Measurements from ENCODE around the gene PALM3.
"Not testable (repeated sequence)": the region's sequence is repeated elsewhere in the genome, so short reads cannot be mapped to it uniquely, and the experiment has no call there.

PALM3 gene

DNA sequence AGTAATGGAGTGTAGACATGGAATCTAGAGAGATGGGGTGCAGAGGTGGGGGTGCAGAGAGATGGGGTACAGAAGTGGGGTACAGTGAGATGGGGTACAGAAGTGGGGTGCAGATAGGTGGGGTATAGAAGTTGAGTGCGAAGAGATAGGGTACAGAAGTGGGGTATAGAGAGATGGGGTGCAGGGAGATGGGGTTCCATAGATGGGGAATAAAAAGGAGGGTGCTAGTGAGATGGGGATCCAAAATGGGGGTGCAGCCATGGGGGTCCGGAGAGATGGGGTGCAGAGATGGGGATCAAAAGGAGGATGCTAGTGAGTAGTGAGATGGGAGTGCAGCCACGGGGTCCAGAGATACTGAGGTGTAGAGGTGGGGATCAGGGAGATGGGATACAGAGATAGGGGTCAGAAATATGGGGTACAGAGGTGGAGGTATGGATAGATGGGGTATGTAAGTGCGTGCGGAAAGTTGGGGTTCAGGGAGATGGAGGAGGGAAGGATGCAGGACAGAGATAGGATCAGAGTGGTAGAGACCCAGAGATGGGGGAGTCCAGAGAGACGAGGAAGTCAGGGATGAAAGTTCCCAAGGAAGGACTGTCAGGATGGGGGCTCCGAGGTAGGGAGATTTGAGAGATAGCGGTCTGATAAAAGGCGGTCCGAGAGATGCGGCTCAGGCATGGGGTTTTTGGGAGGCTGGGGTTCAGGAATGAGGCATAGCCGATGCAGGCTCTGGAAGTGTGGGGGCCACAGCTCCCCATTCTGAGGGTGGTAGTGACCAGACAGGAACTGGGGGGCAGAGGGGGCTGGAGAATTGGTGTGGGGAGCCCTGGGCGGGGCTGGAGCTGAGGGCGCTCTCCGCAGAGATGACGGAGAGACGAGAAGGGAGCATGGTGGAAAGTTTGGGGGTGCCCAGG lies 3.4 kb downstream of the PALM3 start:
- no peak for DNase-seq (ENCODE audit: low read depth in 2 of 2)

DNA sequence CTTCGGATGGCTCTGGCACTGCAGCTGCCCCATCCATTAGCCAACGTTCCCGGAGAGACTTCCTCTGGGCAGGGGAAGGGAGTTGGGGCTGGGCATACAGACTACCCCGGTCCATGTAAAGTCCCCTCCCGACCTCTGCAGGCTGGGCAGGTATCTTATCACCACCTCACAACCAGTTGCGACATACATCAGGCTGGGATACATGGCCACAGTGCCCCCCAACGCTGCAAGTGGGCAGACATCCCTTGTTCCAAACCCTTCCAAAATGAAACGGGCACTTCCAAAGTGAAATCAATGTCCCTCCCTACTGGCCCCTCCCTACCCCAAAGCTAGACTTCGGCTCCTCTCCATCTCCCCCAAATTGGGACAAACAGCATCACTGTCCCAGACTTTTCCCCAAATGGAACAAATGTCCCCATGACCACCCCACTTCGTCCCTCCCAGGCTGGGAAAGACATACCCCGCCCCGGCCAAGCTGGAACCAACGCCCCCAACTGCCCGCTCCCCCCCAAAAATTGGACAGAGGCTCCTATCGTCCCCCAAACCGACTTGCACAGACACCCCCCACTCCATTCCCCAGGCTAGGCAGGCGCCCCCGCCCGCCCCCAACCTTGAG lies 5.0 kb downstream of the PALM3 start:
- no peak for DNase-seq (ENCODE audit: low read depth in 2 of 2)

DNA sequence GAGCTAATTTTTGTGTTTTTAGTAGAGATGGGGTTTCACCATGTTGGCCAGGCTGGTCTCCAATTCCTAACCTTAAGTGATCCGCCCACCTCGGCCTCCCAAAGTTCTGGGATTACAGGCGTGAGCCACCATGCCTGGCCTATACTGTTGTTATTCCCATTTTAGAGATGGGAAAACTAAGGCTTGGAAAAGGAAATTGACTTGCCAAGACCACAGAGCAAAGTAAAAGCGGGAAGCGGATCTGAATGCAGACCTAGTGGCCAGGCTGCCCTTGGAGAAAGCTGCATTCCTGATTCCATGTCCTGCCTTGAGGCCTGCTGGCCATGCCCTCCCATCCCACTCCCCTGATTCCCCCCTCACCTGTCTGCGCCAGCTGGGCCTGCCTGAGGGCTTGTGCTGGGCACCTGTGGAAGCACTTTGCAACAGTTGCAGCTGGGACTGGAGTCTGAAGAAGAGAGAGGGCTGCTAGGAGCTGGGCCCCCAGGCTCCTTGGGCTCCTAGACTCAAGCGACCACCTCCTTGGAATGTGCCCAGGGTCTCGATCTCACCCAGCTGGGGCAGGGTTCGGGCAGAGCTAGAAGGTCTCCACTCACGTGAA lies 5.7 kb downstream of the PALM3 start:
- no peak for DNase-seq (ENCODE audit: low read depth in 2 of 2)

DNA sequence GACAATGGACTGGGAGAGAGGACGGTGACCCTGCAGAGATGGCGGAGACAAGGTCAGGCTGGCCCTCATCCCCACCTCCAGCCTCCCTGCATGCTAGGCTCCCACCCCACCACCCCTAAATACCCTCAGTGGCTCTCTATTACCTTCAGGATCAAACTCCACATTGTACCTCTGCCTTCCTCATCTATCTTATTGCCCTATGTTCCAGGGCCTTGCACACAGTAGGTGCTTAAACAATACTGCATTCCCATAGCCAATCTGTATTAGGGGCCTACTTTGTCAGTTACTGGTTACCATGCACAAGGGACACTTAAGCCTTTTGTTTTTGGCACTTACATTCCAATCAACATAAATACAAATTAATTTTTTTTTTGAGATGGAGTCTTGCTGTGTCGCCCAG lies 6.5 kb downstream of the PALM3 start:
- no peak for DNase-seq (ENCODE audit: low read depth in 2 of 2)

DNA sequence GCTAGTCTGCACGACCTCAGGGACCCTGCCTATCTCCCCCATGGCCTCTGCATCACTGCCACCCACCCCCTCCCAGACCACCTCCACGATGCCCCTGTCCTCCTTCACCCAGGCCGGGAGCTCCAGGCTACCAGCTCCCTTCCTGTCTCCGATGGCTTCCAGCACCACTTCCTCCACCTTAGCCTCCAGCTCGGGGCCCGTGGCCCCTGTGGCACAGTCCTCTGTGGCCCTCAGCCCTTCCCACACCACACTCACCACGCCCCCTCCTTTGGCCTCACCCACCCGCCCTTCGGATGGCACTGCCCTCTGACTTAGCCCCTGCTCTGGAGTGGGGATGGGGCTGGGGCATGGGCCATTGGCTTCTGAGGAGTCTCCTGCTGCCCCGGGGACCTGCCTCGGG lies 7.2 kb downstream of the PALM3 start:
- DNase-seq (ENCODE audit: low read depth in 2 of 2), result no peak

DNA sequence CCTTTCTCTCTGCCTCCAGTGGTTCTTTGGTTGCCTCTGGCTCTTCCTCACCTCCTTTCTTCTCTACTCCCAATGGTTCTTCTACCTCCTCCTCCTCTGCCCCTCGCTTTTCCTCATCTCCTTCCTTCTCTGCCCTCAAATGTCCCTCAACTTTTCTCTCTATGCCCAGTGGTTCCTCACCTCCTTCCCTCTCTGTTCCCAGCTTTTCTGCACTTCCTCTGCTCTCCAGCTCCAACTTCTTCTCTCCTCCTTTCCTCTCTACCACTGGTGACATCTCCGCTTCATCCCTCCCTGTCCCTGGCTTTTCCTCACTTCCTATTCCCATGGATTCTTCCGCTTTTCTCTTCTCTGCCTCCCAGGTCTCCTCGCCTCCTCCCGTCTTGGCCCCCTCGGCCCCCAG lies 7.8 kb downstream of the PALM3 start:
- DNase-seq (ENCODE audit: low read depth in 2 of 2), result no peak

DNA sequence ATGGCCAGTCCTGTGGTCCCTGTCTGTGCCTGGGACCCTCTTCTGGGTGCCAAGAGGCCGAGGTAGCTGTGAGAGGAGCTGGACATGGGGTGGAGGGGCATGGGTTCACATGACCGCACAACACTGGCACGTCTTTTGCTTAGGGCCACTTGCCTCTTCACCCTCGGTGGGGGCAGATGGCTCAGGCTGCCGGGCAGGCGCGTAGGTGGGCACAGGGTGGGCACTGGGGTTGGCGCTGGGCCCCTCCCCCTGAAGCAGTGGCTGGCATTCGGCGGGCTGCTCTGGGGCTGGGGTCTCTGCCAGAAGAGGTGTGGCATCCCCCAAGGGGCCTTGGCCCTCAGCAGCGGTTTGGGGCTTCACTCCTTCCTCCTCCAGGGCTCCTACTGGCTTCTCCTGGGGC lies 8.4 kb downstream of the PALM3 start:
- DNase-seq (ENCODE audit: low read depth in 2 of 2), result no peak

DNA sequence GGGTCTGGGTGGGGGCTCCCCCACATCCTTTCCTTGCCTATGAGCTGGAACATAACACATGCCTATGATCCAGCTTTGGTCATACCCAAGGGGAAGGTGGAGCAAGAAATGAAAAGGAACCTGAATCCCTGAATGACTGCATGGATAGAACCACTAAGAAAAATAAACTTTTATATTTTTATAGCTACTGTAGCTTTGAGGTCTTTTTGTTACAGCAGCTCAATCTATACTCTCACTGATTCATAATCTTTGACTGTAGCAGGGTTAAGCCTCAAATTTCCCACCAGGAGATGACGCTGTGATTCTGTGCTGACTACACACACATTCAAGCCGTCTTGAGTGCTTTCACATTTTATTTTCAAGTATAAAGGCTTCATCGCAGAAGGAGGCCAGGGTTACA lies 8.8 kb downstream of the PALM3 start:
- no peak for DNase-seq (ENCODE audit: low read depth in 2 of 2)

DNA sequence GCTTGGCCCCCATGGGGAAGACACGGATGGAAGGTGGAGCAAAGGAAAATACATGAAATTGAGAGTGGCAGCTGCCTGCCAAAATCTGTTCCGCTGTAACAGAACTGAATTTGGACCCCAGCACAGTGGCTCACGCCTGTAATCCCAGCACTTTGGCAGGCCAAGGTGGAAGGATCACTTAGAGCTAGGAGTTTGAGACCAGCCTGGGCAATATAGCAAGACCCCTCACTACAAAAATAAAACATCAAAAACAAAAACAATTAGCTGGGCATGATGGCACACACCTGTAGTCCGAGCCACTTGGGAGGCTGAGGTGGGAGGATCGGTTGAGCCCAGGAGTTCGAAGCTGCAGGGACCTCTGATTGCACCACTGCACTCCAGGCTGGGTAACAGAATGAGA lies 9.4 kb downstream of the PALM3 start:
- no peak for DNase-seq (ENCODE audit: low read depth in 2 of 2)

DNA sequence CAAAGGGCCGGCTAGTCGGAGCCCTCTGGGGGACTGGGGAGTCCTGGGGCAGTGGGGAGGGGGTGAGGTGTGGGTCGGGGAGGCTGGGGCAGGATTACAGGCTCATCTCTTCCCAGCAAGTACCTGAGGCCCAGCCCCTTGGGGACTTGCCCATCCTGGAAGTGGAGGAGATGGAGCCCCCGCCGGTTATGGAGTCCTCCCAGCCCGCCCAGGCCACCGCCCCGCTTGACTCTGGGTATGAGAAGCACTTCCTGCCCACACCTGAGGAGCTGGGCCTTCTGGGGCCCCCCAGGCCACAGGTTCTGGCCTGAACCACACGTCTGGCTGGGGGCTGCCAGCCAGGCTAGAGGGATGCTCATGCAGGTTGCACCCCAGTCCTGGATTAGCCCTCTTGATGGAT lies 9.9 kb downstream of the PALM3 start:
- no peak for DNase-seq (ENCODE audit: low read depth in 2 of 2)

DNA sequence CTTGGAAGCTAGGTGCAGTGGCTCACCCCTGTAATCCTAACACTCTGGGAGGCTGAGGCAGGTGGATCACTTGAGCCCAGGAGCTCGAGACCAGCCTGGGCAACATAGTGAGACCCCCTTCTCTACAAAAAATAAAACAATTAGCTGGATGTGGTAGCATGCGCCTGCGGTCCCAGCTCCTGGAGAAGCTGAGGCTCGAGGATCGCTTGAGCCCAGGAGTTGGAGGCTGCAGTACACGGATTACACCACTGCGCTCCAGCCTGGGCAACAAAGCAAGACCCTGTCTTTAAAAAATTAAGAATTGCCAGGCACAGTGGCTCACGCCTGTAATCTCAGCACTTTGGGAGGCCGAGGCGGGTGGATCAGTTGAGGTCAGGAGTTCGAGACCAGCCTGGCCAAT lies 10.9 kb downstream of the PALM3 start:
- not testable (repeated sequence) for DNase-seq (ENCODE audit: low read depth in 2 of 2)

DNA sequence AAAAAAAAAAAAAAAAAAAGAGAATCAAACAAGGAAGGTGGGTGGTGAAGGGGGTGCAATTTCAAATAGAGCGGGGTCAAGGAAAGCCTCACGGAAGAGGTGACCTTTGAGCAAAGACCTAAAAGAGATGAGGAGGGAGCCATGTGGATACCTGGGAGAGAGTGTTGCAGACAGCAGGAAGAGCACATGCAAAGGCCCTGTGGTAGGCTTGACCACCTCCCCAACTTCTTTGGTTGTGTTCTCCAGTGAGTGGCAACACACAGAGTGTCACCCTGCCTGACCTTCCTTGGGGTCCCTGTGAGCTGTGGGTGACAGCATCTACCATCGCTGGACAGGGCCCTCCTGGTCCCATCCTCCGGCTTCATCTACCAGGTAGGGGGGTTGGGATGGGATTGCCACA lies 11.4 kb downstream of the PALM3 start:
- DNase-seq (ENCODE audit: low read depth in 2 of 2), result no peak

DNA sequence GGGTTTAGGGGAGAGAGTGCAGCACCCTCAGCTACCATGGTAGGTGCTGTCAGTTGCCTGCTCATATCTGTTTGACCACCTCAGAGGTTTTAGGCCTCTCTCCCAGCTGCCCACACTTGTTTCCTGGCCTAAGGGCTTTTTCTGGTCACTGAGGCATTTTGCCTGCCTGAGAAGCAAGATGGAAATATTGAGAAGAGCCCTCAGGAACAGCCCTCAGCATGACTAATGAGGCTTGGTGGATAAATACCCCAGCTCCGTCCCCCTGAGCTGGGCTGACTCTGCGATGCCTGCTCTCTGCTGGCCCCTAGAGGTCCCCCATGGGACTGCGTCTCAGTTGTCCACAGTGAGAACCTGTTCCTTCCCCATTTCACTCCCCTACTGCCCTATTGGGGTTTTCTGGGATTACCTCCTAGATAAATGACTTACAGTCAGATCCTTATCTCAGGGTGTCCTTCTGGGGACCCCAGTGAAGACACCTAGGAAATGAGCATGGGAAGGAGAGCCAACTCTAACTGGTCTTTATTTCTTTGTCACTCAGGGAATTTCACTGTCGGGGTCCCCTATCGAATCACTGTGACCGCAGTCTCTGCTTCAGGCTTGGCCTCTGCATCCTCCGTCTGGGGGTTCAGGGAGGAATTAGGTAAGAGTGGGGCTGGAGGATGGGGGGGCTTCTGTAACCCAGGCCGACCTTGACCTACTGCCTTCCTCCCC lies 13.3 kb downstream of the PALM3 start:
- peak; percentile 75 to 76 for DNase-seq (ENCODE audit: low read depth in 2 of 2)

DNA sequence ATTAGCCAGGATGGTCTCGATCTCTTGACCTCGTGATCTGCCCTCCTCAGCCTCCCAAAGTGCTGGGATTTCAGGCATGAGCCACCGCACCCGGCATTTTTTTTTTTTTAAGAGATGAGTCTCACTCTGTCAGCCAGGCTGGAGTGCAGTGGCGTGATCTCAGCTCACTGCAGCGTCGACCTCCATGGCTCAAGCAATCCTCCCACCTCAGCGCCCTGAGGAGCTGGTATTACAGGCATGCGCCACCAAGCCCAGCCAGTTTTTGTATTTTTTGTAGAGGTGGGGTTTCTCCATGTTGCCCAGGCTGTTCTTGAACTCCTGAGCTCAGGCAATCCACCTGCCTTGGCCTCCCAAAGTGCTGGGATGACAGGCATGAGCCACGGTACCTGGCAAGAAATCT lies 14.0 kb downstream of the PALM3 start:
- DNase-seq (ENCODE audit: low read depth in 2 of 2), result not testable (repeated sequence)

DNA sequence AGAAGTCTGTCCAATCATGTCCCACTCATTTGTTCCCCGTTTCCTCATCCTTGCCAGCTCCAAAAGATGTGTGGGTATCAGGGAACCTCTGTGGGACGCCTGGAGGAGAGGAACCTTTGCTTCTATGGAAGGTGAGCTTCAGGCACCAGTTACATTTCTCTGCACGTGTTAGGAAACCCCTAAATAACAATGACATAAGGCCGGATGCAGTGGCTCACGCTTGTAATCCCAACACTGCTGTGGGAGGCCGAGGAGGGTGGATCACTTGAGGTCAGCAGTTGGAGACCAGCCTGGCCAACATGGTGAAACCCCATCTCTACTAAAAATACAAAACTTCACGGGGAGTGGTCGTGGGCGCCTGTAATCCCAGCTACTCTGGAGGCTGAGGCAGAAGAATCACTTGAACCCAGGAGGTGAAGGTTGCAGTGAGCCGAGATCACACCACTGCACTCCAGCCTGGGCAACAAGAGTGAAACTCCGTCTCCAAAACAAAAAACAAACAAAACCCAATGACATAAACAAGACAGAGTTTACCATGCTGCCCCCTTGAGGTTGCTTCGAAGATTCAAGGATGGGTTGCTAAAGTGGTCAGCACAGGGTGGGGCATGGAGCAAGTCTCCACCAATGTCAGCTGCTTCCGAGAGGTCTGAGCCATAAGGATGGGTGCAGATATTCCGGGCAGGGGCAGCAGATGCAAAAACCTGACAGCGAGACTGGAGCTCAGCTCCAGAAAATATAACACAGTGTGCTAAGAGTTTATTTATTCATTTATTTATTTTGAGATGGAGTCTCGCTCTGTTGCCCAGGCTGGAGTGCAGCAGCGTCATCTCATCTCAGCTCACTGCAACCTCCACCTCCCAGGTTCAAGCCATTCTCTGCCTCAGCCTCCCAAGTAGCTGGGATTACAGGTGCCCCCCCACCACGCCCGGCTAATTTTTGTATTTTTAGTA lies 18.9 kb downstream of the PALM3 start:
- DNase-seq (ENCODE audit: low read depth in 2 of 2), result not testable (repeated sequence)

DNA sequence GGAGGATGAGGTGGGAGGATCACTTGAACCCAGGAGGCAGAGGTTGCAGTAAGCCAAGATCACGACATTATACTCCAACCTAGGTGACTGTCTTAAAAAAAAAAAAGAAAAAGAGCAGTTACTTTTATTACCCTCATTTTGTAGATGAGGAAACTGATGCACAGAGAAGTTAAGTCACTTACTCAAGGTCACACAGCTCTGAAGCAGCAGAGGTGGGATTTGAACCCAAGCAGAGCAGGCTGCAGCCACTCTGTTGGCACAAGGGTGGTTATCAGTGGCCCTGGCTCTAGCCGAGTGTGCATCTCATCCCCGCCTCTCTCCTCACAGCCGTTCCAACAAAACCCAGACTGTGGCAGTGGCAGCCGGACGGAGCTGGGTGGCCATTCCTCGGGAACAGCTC lies 22.7 kb downstream of the PALM3 start:
- DNase-seq (ENCODE audit: low read depth in 2 of 2), result no peak

DNA sequence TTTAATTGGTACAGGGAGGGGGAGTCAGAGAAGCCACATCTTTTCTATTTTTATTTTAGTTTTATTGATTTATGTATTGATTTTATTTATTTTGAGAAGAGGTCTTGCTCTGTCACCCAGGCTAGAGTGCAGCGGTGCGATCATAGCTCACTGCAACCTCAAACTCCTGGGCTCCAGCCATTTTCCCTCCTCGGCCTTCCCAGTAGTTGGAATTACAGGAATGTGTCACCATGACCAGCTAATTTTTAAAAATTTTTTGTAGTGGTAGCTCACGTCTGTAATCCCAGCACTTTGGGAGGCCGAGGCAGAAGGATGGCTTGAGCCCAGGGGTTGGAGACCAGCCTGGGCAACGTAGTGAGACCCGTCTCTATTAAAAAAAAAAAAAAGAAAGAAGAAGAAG lies 26.2 kb downstream of the PALM3 start:
- DNase-seq (ENCODE audit: low read depth in 2 of 2), result no peak

DNA sequence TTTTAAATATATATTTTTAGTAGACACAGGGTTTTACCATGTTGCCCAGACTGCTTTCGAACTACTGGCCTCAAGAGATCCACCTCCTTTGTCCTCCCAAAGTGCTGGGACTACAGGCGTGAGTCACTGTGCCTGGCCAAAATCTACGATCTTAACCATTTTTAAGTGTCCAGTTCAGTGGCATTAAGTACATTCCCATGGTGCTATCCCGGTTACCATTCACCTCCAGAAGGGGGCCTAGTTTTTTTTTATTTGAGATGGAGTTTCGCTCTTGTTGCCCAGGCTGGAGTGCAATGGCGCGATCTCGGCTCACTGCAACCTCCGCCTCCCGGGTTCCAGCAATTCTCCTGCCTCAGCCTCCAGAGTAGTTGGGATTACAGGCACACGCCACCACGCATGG lies 26.7 kb downstream of the PALM3 start:
- DNase-seq (ENCODE audit: low read depth in 2 of 2), result not testable (repeated sequence)

DNA sequence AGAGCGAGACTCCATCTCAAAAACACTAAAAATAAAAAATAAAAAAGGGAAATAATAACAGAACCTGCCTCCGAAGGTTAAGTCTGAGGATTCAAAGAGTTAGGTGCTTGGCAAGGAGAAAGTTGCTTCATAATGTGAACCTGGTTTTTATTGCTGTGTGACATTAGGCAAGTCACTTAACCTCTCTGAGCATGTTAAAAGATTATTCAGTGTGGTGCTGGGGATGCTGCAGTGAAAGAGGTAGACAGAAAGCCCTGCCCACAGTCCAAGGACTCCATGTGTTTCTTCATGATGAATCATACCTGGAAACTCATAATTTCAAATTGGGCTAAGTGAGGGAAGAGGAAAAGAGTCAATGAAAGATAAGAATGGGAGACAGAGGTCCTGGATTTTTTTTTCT lies 27.9 kb downstream of the PALM3 start:
- no peak for DNase-seq (ENCODE audit: low read depth in 2 of 2)

DNA sequence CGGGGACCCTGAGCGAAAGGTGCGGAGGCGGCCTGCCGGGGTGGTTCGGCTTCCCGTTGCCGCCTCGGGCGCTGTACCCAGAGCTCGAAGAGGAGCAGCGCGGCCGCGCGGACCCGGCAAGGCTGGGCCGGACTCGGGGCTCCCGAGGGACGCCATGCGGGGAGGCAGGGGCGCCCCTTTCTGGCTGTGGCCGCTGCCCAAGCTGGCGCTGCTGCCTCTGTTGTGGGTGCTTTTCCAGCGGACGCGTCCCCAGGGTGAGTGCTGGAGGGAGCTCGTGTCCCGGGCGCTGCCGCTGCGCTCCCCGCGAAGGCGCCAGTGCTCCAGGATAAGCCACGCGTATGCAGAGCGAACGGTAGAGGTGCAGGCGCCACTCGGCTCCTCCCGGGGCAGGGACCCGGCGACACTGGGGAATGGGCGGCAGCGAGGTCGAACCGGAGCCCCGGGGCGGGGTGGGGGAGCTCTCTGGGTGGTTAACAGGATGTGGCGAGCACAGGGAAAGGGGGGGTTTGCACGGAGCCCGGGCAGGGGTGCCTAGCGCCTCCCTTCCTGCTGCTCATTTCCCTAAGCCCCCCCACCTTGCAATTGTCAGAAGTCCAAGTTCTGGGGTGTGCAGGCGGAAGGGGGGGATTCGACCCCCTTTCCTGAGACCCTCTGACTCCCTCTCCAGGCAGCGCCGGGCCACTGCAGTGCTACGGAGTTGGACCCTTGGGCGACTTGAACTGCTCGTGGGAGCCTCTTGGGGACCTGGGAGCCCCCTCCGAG lies 30.0 kb downstream of the PALM3 start, which contains the start of gene IL27RA:
Gene IL27RA, plus strand, starts transcription at position 44 of the 762 bp plus-strand sequence. Its CDS starts 111 bp downstream, at position 155.
- peak; percentile 78 to 82 for DNase-seq (ENCODE audit: low read depth in 2 of 2)

Measured in stimulated activated CD4-positive, alpha-beta T cell treated with anti-CD3 and anti-CD28 coated beads, Interleukin-1b, Interleukin-23, amount 100 ng/mL, for 4 hours (primary cell).